Stimulated activated CD8-positive, alpha-beta memory T cell treated with anti-CD3 and anti-CD28 coated beads, Interleukin-4, amount 100 ng/mL, for 4 hours (primary cell): ENCODE results near the gene SPAG16.

ENCODE experiments used
- DNase-seq, 2 donors: peaks; one replicate each; pipeline ENCODE4 v3.0.0-alpha.2; 2020; ENCODE audit warnings: low read depth in 2 of 2, low spot score in 1 of 2

The SPAG16 gene

DNA sequence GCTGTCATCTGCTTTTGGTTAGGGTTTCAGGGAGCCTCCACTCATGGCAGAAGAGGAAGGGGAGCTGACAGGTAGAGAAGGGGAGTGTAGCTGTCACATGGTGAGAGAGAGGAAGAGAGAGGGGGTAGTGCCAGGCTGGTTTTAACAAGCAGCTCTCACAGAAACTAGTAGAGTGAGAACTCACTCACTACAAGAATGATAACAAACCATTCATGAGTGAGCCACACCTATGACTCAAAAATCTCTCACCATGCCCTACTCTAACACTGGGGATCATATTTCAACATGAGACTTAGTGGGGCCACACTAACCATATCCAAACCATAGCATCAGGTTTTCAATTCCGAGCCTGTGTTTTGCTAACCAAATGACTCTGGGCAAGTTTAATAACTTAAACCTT is 851.7 kb downstream of the SPAG16 start:
- no peak for DNase-seq

DNA sequence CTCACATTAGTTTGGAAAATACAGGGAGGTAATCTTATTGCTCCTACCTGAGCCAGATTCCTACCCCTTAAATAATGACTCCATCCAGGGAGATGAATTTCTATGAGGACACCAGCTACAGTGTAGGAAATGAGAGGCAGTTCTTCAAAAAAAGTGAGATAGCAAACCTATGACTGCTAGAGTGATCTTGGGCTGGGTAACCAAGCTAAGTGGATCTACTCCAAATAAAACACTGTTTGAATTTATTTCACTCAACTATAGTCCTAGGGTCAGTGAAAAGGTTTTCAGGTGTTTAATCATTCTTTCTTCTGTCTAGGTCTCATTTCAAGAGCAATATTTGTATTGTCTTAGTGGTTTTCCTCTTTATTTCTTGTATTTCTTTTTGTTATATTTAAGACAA is 854.5 kb downstream of the SPAG16 start:
- no peak for DNase-seq

DNA sequence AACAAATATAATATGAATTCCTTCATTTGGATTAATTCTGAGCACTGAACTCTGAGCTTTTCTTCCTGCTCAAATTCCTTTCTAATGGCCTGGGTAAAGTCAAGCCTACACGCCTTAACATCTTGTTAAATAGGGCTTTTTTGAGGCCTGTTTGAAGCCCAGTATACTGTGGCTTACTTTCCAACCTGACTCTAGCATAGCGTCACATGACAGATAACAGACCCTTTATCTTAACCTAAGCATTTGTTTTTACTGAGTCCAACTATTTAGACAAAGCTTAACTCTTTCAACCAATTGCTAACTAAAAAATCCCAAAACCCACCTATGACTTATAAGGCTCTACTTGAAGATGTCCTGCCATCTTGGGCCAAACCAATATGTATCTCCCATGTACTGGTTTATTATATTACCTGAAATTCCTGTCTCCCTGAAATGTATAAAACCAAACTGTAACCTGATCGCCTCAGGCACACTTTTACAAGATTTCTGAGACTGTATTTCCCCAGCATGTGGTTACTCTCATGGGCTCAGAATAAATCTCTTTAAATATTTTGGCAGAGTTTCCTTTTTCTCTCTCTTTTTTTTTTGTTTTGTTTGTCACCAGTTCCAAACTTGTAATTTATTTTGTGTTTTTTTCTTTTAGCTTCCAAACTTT is 855.5 kb downstream of the SPAG16 start:
- no peak for DNase-seq

DNA sequence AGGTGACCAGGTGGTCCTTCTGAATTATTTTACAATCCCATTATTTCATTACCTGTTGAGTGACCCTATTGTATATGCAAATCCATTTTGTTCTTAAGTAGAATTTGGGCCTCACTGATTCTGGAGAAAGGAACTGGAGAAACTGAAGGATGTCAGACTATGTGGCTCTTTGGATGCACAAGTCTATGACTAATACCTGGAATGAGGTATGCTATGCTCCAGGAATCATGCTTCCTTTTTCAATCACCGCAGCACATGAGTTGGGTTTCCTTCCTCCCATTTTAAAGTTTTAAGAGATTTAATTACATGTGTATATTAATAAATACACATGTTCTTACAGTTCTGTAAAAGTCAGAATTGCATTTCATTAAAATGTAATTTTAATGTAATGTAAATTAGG is 872.7 kb downstream of the SPAG16 start:
- no peak for DNase-seq

DNA sequence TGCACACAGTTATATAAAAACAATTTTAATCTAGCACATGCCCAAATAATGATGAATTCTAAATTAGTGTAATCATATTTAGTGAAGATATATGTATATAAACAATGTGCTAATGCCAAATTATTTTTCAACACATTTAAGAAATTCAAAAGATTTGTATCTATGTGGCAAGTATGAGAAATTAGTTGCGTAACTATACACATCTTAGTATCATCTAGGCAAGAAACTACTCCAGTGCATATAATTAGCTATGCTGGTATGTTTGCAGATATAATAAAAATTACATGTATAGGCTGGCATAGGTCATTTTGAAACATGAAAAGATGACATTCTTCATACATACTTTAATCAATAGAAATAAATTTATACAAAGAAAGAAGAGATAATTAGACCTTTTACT is 874.6 kb downstream of the SPAG16 start:
- no peak for DNase-seq

DNA sequence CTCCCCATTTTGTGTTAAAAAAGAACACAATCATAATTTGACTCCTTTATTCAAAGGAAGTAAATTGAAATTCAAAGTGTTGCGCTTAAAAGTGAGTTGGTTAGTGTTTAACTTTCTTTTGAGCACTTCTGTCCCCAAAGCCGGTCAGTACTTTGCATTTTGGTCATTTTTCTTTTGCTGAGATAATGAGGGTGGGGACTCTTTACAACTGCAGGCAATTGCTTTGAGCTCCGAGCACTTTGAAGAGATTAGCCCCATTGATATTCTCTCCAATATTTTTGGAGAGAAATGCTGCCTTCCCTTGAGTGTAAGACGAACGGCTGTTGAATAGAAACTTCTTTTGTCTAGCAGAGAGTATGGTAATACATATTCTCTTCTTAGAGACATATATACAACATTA is 885.0 kb downstream of the SPAG16 start:
- no peak for DNase-seq

DNA sequence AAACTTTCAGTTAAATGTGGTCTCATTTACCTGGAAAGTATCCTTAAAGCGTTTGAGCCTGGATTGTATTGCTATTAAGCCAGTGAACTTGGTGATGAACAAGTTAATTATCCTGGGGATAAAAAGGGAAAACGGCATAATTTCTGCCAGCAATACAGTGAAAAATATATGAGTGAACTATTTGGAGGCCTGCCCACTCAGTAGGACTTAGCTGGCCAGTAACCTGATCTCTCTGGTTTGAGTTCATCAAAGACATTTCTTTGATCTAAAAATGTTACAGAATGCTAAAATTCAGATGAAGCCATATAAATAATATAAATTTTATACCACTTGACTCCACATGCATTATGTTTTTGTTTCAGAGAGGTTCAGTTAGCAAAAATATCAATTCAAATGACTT is 885.5 kb downstream of the SPAG16 start:
- no peak for DNase-seq

DNA sequence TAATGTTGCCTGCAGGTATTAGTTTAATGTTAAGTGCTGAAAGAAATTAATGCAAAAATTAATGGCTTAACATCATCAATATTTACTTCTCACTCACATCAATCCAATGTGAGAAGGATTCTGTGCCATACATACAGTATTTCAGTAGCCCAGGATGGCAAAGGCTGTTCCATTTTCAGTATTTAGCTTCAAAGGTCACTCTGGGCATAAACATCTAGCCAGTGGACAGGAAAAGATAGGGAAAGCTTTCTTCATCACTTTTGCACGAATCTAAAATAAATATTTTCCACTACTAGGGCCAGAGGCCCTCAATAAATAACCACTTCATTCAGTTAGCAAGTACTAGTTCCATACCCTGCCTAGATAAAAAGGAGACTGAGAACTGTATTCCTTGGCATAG is 890.3 kb downstream of the SPAG16 start:
- DNase-seq: no peak

DNA sequence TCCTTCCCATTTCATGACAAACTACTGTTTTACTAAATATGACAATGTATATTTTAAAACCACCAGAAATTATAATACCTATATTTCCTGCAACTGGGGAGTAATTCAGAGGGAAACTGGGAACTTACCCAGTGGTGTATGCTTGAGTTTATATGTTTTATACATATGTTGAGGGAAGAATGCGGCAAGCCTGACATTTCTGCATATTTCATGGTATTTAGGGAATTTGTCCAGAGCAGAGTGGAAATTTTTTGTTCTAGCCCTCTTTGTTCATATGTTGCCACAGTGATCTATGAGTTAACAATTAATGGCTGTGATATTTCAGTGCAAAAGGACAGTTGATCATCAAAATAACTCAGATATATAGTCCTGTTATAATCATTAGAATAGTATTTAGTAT is 895.8 kb downstream of the SPAG16 start:
- no peak for DNase-seq

DNA sequence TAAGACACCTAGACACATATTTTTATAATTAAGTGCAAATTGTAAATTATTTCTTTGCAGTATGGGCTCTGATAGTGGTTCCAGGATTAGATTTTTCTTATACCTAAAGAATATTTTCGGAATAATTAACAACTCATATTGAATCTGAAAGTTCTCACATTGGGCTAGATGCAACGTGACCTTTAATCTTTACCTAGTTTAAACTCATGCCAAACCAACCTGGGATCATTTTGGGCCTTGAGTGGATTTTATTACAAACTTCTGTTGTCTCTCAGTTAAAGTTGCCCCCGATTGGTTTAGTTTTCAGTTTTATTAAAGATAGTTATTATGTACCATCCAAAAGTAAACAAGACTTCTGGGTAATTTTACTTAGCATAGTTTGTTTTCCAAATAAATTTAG is 896.4 kb downstream of the SPAG16 start:
- no peak for DNase-seq

DNA sequence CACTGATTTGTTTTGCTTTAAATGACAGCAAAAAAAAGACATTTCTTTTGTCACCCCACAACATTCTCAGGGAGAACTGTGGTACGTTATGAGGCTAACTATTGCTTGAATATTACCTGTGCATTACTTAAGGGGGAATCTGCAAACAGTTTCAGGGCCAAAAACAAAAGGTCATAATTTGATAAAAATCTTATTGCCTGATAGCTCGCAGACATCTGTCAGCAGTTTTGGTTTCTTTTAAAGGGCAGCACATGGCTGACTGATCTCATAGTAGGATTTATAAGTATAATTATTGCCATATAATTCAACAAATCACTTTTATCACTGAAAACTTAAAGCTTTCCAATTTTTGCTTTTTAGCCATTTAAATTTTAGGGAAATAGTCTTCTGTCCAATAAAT is 900.2 kb downstream of the SPAG16 start:
- no peak for DNase-seq

DNA sequence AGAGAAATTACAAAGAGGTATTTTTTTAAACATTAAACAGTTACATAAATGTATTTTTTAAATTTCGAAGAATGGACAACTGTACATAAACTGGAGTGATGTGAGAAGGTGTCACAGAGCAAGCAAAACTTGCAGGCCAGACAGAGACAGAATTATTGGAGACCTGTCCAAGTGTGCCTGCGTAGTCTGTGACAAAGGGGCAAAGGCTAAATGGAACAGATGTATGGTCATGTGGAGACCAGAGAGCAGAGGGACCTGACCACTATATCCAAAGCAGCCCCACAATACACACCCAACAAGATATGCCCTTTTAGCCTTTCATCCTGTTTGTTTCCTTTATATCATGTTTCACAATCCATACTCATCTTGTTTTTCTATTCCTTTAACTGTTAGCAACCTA is 901.3 kb downstream of the SPAG16 start:
- DNase-seq: no peak

DNA sequence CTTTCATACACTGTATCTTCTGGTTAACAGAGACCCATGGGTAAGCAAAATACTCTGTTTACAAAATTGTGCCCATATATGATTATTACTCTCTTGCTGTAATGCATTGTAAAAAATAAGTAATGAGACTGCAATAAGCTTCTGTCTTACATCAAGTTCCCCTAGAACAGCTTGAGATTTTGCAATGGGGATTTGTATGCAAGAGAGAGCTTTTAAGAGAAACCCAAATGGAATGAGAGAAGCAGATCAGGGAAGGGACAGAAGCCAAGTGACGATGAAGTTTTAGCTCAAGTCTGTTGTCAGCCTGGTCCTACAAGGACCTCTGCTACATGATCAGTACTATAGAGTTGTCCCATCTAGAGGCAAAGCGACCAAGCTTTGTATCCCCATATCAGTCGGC is 908.4 kb downstream of the SPAG16 start:
- no peak for DNase-seq

DNA sequence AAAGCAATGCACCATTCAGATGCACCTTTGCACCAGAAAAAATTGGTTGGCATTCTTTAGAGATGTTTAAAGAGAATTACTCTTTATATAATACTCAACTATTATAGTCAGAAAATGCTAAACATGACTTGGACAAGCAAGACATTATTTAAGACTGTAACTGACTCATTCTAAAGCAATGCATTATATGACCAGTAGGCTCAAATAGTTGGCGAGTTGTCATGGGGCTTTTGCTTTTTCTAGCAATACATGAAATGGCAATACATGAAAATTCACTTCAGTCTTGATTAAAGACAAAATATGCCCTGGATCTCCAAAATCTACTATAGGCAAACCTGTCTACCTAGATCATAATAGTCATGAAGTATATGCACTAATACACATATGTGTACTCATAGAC is 909.7 kb downstream of the SPAG16 start:
- no peak for DNase-seq

DNA sequence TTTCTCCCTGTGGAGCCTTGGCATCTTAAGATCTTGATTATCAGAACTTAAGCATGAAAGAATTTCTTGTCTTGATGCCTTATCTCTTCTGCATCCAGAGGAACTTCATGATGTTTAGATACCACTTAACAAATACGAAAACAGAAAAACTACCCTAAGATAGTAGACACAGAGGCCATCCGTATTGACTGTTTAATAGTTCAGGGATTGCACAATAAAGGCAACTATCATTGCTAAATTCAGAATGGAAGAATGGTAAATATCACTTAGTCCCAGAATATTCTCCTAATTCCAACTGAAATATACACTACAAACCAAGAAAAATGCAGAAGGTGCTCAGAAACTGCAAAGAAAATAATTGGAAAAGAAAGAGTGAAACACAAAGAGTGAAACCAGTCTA is 912.0 kb downstream of the SPAG16 start:
- DNase-seq: no peak

DNA sequence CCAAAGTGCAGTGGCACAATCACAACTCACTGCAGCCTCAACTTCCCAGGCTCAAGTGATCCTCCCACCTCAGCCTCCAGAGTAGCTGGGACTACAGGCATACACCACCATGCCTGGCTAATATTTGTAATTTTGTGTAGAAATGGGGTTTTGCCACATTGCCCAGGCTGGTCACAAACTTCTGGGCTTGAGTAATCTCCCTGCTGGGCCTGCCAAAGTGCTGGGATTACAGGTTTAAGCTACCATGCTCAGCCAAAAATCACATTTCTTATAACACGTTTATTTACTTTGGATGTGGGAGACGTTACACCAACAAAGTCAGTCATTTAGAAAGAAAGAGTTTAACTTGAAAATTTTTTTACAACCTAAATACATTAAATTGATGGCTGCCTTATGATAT is 917.6 kb downstream of the SPAG16 start:
- no peak for DNase-seq

DNA sequence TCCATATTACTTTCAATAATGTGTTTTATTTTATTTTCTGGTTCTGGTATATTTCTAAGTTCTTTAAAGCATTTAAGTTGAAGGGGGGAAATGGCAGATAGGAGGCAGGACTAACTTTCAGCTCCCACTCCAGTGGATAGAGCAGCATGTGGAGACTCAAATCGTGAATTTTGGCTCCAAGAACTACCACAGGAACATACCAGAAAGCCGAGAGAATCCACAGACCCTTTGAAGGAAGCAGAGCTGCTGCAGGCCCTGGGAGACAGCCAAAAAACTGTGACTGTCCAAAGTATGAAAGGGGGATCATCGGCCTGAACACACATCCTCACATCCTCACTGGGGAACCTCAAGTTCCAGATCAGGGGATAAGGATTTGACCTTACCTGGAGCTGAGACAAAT is 919.0 kb downstream of the SPAG16 start:
- no peak for DNase-seq

DNA sequence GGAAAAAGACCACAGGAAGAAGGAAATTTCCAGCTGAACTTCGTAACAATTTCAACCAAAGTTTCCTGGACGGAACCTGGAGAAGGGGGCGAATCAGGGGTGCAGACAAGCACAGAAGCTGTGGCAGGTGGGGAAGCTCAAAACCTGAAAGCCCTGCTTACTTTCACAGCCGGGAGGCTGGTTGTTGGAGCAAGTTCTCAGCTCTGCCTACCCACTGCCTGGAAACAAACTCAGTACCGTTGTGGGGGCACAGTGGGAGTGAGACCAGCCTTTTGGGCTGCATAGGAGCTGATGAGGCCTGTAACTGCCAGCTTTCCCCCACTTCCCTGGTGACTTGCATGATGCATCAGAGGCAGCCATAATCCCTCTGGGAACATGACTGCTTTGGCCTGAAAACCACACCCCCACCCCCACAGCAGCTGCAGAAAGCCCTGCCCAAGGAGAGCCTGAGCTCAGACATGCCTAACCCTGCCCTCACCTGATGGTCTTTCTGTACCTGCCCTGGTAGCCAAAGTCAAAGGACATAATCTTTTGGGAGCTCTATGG is 919.6 kb downstream of the SPAG16 start:
- no peak for DNase-seq

DNA sequence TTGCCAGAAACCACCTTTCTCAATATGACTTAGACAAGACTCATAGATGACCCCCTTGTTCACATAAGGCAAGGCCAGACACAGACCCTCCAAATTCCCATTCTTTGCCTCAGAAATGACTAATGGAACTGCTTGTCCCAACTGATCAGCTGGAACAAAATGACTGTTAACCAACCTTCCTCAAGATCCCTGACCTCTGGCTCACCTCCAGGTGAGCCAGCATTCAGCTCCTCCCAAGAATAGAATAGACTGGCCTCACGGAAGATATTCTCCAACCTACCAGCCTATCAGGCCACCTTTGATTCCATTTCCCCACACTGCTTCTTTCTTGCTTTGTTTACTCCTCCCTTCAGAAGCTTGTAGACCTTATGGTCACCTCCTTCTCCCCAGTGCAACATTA is 930.8 kb downstream of the SPAG16 start:
- DNase-seq: no peak

DNA sequence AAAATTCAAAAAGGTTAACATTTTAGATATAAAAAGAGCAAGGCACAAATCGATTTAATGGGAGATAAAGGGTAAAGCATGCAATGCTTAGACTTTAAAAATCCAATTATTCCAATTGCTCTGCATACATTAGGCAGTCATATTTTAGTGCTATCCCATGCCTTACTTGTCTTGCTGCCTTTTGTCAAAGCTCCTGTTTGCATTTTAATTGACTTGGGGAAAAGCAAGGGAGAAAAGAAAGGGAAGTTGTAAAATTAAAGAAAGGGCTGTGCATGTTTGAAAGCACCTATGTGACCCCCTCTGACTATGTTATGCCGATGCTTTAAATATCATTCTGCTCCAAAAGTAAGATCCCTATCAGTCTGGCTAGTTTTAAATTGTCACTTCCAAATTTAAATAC is 932.9 kb downstream of the SPAG16 start:
- DNase-seq: no peak

DNA sequence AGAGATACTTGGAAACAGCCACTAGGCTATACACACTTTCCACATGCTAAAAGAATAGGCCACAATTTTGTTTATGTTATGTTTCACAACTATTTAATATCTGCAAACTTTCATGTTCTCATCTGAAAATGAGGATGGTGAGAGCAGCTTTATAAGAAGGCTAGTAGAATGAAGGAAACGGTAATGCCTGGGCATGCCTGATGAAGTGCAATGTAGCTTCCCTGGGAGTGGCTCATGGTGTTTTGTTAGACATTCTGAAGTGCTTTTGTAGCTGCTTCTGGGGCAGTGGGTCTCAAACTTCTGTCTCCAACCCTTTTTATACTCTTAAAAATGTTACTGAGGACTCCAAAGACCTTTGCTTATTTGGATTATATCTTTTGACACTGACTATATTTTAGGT is 933.3 kb downstream of the SPAG16 start:
- DNase-seq: no peak

DNA sequence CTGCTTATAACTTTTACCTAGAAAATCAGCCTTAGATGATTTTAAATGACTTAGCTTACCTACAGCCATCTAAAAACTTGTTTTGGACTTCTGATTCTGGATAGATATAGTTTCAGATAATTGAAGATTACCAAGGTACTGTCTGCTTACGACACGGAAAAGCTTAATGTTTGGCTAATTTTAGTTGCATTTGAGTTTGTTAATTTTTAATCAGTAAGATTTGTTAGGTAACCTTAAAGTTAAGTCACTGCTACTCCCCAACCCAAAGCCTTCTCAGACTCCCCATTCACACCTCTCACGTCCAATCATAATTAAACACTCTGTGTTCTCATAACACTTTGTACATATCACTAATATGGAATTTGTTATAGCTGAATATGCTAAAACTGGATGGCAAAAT is 936.0 kb downstream of the SPAG16 start:
- DNase-seq: no peak

DNA sequence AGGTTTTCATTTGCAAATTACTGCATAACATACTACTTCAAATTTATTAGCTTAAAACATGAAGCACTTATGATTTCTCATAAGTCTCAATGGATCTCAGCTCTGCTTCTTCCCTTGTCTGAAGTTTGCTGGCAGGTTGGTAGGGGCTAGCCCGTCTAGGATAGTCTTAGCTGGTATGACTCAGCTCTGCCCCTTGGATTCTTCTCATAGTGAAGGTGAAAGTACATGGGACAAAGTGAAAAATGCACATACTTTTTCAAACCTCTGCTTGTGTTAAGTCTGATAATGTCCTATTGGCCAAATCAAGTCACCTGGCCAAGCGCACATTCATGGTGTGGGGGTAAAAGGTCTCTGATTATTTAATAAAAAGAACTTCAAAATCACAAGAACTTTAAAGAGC is 941.8 kb downstream of the SPAG16 start:
- no peak for DNase-seq

DNA sequence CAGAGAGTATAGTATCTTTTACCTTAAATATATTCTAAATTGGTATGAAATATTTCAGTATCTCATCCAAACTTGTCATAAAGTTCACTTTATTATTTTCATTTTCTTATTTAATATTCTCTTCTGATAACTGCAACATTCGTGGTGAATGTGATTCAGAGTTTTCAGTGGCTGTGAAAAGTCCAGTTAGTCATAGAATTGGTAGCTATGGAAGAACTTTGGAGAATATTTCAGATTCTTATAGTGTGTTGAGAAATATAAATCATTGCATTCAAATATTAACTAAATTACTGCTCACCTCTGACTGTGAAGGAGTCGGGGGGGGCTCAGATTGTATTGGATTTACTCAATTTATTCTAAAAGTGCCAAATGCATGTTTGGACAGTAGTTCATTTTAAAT is 948.0 kb downstream of the SPAG16 start:
- DNase-seq: no peak
